ENCODE data around the gene GRID2IP.

The GRID2IP gene

GRCh38 chr7:6559896-6560295 is 8.6 kb upstream of the GRID2IP start:
- no peak for DNase-seq

GRCh38 chr7:6558837-6559236 is 7.6 kb upstream of the GRID2IP start:
- peak; percentile 36 for DNase-seq

GRCh38 chr7:6556196-6556595 is 4.9 kb upstream of the GRID2IP start:
- DNase-seq: no peak

DNA sequence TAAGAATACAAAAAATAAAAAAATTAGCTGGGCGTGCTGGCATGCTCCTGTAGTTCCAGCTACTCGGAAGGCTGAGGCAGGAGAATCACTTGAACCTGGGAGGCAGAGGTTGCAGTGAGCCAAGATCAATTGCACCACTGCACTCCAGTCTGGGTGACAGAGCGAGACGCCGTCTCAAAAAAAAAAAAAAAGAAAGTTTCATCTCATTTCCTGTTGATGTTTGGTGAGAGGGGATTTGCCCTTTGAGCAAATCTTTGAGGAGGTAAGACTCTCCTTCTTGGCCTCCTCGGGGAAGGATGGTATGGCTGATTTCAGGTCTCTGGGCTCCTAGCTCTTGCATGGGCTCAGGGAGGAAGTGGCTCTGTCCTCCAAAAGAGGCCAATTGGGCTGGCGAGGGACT is 3.6 kb upstream of the GRID2IP start:
- no peak for DNase-seq

GRCh38 chr7:6553448-6554044 is 2.3 kb upstream of the GRID2IP start:
- no peak for DNase-seq

DNA sequence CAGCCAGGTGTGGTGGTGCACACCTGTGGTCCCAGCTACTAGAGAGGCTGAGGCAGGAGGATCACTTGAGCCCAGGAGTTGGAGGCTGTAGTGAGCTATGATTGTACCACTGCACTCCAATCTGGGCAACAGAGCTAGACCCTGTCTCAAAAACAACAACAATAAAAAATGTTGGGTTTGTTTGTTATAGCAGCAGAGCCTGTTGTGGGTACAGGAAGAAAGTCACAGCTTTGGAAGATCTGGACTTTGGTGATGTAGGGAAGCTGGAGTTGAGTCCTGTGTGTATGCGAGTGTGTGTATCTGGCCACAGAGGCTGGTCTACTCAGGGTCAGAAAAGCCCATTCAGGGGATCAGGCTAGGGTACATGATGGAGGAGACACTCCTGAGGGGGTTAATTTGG is 3.9 kb downstream of the GRID2IP start:
- no peak for DNase-seq

DNA sequence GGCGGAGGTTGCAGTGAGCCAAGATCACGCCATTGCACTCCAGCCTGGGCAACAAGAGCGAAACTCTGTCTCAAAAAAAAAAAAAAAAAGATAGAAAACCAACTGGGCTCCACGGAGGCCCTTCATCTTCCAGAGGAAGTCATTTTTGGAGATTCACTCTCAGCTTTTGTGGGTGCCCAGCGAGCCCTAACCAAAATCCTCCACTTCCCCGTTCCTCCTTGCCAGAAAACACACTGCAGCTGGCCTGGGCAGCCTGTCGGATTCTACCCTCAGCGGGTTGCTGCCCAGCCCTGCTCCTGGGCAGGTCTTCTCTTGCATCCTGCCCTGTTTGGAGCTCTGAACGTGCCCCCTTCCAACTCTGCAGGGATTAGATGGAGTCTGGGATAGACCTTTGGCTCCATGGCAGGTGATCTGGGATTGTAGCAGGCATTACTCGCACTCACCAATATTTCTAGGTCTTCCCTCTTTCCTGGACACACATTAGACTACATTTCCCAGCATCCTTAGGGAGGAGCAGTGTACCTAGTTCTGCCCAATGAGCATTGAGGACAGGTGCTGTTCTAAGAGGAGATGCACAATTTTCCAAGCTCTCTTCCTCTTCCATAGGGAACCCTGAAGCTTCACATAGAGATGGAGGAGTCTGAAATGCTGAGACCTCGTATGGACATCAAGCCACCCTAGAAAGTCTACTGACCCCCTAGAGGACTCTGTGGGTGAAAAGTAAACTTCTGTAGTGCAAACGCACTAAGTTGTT is 4.6 kb downstream of the GRID2IP start:
- no peak for DNase-seq

GRCh38 chr7:6545398-6546126 is 5.7 kb downstream of the GRID2IP start:
- no peak for DNase-seq

- no peak for DNase-seq
Measured at GRCh38 chr7:6542368-6542767, 8.9 kb downstream of the GRID2IP start.

DNA sequence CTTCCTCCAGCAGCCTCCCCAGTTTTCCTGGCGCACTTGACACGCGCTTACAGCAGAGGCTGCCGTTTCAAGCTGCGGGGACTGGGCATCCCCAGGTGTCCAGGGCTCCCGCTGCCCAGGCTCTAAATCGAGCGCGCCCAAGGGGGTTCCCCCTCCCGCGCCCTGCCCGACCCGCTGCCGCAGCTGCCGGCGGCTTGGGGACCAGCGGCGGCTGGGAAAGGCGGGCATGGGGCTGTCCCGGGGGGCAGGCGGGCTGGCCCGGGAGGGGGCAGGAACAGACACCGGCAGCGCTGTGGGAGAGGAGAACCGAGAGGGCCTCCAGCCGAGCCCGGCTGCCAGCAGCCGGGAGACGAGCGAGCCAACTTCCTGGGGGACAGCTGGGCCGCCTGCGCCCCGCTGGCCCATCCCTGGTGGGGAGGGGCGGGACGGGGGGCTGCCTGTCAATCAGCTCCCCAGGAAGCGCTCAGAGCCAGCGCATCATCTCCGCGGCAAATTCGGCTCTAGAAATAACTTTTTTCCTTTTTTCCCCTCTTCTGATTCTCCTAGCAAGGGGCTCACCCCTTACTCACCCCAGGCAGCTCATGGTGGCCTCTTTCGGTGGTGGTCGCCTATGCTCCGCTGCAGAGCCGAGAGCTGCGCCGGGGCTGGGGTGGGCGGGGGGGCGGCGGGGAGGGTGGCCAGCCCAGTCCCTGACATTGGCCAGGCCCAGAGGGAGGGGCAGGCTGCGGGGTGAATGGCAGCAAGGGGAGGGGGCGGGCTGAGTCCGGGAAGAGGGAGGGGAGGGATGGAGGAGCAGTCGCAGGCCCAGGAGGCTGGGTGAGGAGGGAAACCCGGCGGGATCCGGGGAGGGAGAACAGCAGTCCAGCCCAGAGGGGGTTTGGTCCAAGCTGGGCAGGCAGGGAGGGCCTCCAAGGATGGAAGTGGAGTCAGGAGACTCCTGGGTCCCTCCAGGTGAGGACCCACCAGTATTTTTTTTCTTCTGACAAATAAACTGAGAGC is 14.7 kb downstream of the GRID2IP start:
- no peak for DNase-seq

DNA sequence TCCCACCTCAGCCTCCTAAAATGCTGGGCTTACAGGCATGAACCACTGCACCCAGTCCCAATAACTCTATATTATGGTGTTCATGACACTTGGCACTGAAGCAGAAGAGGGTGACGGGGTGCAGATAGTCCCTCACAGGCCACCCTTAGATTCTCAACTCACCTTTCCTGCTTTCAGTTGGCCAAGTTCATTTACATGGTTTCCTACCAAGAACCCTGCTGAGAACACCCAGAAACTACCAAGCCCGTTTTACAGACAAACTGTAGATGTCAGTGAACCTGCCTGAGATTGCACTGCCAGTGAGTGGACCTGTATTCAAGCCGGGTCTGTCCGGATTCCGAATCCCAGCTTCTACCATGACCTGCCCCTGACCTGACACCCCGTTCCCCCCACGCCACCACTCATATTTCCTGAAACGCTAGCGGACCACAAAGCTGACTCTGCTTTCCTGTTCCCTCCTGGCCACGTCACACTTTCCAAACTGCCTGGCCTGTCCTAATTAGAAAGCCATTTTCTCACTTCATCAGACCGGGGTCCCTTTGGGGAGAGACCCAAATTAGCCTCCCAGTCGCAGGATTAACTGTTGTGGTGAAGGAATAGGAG is 17.3 kb downstream of the GRID2IP start:
- no peak for DNase-seq

DNA sequence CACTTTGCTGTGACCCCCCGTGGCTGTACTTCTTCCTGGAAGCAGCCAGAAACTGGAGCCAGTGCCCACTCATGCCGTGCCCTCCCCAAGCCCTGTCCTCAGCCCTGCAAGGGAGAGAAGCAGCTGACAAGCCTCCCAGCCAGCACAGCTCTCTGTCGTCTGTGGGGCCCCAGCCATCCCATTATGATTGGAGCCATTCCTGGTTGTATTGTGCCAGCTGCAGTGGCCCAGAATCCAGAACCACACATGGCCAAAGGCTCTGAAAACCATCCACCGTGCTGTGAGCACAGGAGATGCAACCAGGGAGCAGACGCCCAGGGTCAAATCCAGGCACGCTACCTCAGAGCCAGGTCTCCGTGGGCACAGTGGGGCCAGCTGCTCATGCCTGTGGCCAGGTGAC is 18.7 kb downstream of the GRID2IP start:
- DNase-seq: no peak

DNA sequence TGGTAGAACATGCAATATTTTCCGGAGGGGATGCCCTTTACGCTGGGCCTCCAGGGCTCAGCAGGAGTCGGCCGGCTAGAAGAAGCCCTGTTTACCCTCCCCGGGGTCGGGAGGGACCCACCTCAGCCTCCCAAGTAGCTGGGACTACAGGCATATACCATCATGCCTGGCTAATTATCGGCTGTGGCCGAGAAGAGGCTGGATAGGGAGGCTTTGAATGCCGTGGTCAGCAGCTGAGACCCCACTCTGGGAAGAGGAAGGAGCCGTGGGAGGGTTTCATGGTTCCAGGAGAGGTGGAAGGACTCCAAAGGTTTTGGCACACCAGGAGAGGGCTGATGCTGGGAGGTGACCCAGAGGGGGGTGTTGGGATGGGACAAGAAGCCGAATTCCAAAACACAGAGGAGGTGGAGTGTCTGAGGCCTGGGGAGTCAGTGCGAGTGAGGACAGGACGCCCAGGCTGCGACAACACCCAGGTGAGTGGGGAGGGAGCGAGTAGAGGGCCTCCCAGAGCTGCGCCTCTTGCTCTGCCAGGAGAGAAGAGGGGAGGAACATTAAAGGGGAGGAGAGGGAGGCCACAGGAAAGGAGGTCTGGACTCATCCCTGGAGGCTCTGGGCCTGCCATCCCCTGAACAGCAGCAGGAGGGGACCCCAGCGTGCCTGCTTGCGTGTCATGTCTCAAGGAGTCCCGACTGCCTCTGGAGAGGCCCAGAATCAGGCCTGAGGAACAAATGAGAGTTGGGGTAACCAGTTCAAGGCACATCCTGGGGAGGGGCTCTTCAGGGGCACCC is 19.6 kb downstream of the GRID2IP start:
- DNase-seq: no peak

DNA sequence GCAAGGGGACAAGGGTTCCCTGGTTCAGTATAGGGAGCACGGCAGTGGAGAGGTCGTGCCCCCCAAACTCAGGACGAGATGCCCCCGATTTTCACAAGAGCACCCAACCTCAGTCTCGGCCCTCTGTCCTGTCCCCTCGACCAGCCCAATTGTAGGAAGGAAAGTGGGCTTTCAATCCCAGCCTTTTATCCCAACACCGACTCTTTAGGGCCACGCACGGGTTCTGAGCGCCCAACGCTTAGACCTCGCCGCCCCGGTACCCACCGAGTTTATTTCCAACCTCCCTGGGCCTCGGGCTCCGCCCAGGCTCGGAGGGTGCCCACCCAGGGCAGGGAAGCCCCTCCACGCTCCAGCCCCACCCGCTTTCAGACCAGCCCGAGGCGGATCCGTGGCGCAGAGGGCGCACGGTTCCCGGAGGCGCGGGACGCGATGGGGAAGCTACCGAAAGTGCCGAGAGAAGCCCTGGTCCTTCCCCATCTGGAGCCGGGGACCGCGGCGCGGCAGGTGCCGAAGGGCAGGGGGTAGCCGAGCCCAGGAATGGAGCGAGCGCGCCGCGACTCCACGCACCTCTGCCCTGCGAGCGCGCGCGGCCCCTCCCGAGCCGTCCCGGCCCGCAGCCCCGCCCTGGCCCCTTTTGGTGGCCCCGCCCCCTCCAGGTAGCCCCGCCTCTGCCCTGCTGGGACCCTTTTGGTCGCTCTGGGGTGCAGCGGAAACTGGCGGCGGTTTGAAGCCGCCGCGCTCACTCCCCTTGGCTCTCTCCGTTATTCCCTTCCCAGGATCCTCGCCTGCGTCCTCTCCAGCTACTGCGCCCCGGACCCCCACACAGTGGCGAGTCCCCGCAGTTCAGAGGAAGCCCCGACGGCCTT is 20.4 kb downstream of the GRID2IP start:
- no peak for DNase-seq

DNA sequence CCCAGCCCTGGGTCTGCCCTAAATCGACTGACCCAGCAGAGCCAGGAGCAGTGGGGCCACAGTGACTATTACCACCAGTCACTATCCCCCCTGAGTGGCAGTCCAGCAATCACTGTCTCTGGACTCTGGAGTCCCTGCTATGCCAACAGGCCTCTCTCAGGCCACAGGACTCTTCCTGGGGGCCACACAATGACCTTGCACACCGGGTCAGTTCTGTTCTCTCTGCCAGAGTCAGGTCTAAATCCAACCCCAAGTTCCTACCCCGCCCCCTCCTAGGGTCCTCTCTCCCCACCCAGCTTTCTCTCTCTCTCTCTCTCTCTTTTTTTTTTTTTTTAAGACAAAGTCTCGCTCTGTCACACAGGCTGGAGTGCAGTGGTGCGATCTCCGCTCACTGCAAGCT is 21.6 kb downstream of the GRID2IP start:
- DNase-seq: no peak

- DNase-seq: no peak
Measured at GRCh38 chr7:6528401-6529130, 22.7 kb downstream of the GRID2IP start.

- DNase-seq: no peak
Measured at GRCh38 chr7:6526997-6527378, 24.3 kb downstream of the GRID2IP start.

- no peak for DNase-seq
Measured at GRCh38 chr7:6520163-6520981, 30.9 kb downstream of the GRID2IP start.

DNA sequence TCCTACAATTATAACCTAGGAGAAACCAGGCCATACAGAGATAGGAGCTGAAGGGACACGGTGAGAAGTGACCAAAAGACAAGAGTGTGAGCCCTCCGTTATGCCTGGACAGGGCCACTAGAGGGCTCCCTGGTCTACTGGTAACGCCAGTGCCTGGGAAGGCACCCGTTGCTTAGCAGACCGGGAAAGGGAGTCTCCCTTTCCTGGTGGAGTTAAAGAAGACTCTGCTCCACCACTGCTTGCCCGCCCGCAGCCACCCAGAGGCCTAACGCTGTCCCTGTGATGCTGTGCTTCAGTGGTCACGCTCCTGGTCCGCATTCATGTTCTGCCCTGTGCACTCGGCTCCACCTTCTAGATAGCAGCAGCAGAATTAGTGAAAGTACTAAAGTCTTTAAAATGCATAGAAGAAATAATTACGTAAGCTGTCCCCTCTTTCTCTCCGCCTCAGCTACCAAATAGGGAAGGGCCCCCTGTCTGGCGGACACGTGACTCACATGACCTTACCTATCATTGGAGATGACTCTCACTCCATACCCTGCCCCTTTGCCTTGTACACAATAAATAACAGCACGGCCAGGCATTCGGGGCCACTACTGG is 34.8 kb downstream of the GRID2IP start:
- DNase-seq: peak; percentile 71
